ENCODE results near the gene DPYSL5. TPM values are rescaled to one million over a fixed set of nuclear protein-coding genes. Genes with fewer than 3 reads are reported as not detected.

DPYSL5 gene
- polyA plus RNA-seq, 1 donor from 2014 or later, result 111 TPM

GRCh38 chr2:26874514-26874913 lies 26.6 kb downstream of the DPYSL5 start:
- Histone ChIP-seq H2AFZ (ENCODE audit: low read depth, low read length) (no peak overlapping the region), H3K9me2 (ENCODE audit: insufficient read depth, low read length) (no peaks in the 10 kb centered on the region), H3K4me2 (ENCODE audit: low read length) (no peak overlapping the region), H3K4me3 (ENCODE audit: low read length) (no peak overlapping the region), H3K27ac (ENCODE audit: low read length) (no peak overlapping the region), H3K27me3 (ENCODE audit: insufficient read depth, low read depth, low read length) (no peaks in the 10 kb centered on the region), H3K79me2 (replicated peaks; ENCODE audit: insufficient read depth, low read length) (peaks cover 71% of the 10 kb centered on the region), H3K36me3 (ENCODE audit: insufficient read depth, low read length) (peaks cover 4% of the 10 kb centered on the region), H4K20me1 (ENCODE audit: insufficient read depth) (no peaks in the 10 kb centered on the region), H3K9me3 (ENCODE audit: low read length) (no peaks in the 10 kb centered on the region), H3F3A (ENCODE audit: insufficient read depth, low read length, poor library complexity, severe bottlenecking) (no peaks in the 10 kb centered on the region), H3K9ac (ENCODE audit: low read length) (no peak overlapping the region)
- TF ChIP-seq REST (IDR thresholded peaks at IDR 0.05; ENCODE audit: borderline replicate concordance) (no peak), CTCF (IDR thresholded peaks at IDR 0.05; ENCODE audit: poor library complexity, severe bottlenecking) (no peak), RAD21 (conservative IDR thresholded peaks at IDR 0.05) (no peak), MXI1 (conservative IDR thresholded peaks at IDR 0.05; ENCODE audit: poor library complexity, severe bottlenecking) (no peak)

DNA sequence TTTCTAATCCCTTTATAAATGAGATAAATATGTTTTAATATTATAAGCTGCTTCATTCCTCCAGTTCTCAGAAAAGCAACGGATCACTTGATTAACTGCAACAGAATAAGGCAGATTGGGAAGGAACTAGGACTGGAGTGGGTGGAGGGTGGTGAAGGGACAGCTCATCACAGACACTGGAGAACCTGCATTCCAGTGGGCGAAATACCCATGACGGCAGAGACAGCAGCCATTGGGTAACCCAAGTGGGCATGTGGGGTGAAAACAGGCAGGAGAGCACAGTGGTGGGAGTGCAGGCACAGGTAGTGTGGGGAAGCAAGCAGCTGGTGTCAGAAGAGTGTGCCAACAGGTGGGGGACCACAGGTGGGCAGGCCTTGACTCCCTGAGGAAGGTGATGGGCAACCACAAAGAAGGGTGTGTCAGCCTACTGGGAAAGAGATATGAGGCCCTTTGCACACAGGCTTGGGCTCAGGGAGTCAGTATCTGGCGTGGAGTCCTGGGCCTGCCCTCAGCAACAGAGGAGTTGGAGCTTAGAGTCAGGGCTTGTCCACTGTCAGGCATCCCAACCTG lies 27.2 kb downstream of the DPYSL5 start:
- Histone ChIP-seq H3K4me3 (ENCODE audit: low read length) (no peak overlapping the region), H3K27me3 (ENCODE audit: insufficient read depth, low read depth, low read length) (no peaks in the 10 kb centered on the region), H3K9me2 (ENCODE audit: insufficient read depth, low read length) (no peaks in the 10 kb centered on the region), H3F3A (ENCODE audit: insufficient read depth, low read length, poor library complexity, severe bottlenecking) (no peaks in the 10 kb centered on the region), H4K20me1 (ENCODE audit: insufficient read depth) (no peaks in the 10 kb centered on the region), H3K9me3 (ENCODE audit: low read length) (no peaks in the 10 kb centered on the region), H3K27ac (ENCODE audit: low read length) (no peak overlapping the region), H3K9ac (ENCODE audit: low read length) (no peak overlapping the region), H3K4me2 (ENCODE audit: low read length) (no peak overlapping the region), H3K36me3 (ENCODE audit: insufficient read depth, low read length) (peaks cover 4% of the 10 kb centered on the region), H2AFZ (ENCODE audit: low read depth, low read length) (no peak overlapping the region), H3K79me2 (replicated peaks; ENCODE audit: insufficient read depth, low read length) (peaks cover 65% of the 10 kb centered on the region)
- TF ChIP-seq EP300 (conservative IDR thresholded peaks at IDR 0.05; ENCODE audit: poor library complexity, severe bottlenecking) (no peak), REST (IDR thresholded peaks at IDR 0.05; ENCODE audit: borderline replicate concordance) (no peak), SMC3 (conservative IDR thresholded peaks at IDR 0.05; ENCODE audit: poor library complexity) (no peak), POLR2AphosphoS5 (IDR thresholded peaks at IDR 0.05) (no peak), MXI1 (conservative IDR thresholded peaks at IDR 0.05; ENCODE audit: poor library complexity, severe bottlenecking) (no peak), TAF1 (IDR thresholded peaks at IDR 0.05; ENCODE audit: low read depth) (no peak), EZH2 (IDR thresholded peaks at IDR 0.05; ENCODE audit: borderline replicate concordance, insufficient read depth, low read length, poor library complexity, severe bottlenecking) (no peak), RAD21 (conservative IDR thresholded peaks at IDR 0.05) (no peak), CTCF (IDR thresholded peaks at IDR 0.05; ENCODE audit: poor library complexity, severe bottlenecking) (no peak)

All from neural cell (in vitro differentiated cells).